K562 (cell line): ENCODE measurements around the gene BAIAP2L2. TPM values are rescaled to one million over a fixed set of nuclear protein-coding genes. Genes with fewer than 3 reads are reported as not detected.

Experiments used
- CBX1 ChIP-seq: sonication (generic); IDR thresholded peaks from 2 replicates; pipeline ENCODE4 v1.6.1; 2016; ENCODE audit warnings: antibody characterized with exemption, low read depth, mild to moderate bottlenecking
- polyA plus RNA-seq, 8 experiments: library from polyadenylated mRNA; depleted of rRNA in 4 of 8; stranded (reverse) in 5 of 8; unstranded in 3 of 8; fragments of >200 nt; fragmentation: Nextera tagmentation in 2 of 8; fragmentation: Illumina TruSeq in 1 of 8; extraction: Ambion mirVana in 2 of 8; extraction: Trizol in 1 of 8; gene quantifications; 2 replicates each; pipeline versions ENCODE4 v1.2.1 to v1.2.3, GENCODE V29; 2011 to 2014; ENCODE audit warnings: inconsistent platforms in 1 of 8, missing spikeins in 1 of 8
- total RNA-seq, 7 experiments: library from RNA; depleted of rRNA in 6 of 7; stranded (reverse); fragments of >200 nt in 6 of 7; fragmentation: Illumina TruSeq in 2 of 7; extraction: Trizol in 2 of 7; gene quantifications; 2 replicates each; pipeline versions ENCODE4 v1.2.1 to v1.2.3, GENCODE V29; 2011 to 2021; ENCODE audit warnings: low replicate concordance in 1 of 7
- TF ChIP-seq, protein P1 (sequence below): fragments of 450-650 bp; IDR thresholded peaks from 2 replicates; pipeline ENCODE4 v1.6.1; 2016; ENCODE audit warnings: mild to moderate bottlenecking, moderate library complexity
- TF ChIP-seq, protein P2 (sequence below): sonication (generic); formaldehyde crosslinking; IDR thresholded peaks from 2 replicates; pipeline ENCODE4 v1.8.0; 2022; ENCODE audit warnings: mild to moderate bottlenecking, low read depth, missing genetic modification reagents
- TF ChIP-seq, protein P3 (sequence below): sonication (generic); formaldehyde crosslinking; IDR thresholded peaks from 2 replicates; pipeline ENCODE4 v1.8.0; 2023; ENCODE audit warnings: mild to moderate bottlenecking, missing genetic modification reagents

BAIAP2L2 gene
- total and polyA plus RNA-seq, 9 of the 15 experiments (the other 6 are each of a cell fraction or from before 2014, with no cell fraction given) = 0.04 to 0.22 (median 0.07) TPM; not detected in 4

DNA sequence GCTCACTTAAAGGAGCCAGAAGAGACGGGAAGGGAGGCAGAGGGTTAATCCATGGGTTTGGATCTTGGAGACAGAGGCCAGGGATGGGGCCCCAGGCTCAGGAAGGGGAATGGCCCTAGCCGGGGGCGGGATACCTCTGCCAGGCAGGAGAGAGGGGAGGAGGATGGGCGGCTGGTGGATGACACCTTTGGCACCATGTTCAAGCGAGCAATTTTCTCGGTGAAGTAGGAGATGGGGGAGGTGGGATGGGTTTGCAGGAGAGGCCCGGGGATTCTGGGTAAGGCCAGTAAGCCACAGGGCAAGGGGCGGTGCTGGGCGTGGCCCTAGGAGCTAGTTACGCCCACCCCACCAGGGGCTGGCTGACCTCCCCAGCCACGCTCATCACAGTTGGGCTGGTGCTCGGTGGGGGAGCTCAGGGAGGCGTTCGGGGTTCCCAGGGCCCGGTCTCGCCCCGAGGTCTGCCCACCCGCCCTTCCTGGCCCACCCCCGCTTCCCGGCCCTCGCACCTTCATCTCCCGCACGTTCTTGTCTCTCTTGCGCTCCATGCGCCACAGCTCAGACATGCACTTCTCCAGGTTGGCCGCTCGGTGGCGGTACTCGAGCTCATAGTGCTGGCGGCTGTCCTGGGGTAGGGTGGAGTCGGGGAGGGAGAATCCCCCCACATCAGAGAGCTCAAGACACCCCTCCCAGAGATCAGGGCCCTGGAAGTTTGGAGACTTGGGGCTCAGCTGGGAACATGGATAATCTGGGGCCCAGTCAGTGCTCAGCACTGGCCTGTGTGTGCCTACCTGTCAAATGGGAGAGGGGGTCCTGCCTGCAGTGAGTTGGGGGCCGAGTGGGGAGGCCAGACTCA lies 12.7 kb downstream of the BAIAP2L2 start (continued):
- TF ChIP-seq, protein P1, sequence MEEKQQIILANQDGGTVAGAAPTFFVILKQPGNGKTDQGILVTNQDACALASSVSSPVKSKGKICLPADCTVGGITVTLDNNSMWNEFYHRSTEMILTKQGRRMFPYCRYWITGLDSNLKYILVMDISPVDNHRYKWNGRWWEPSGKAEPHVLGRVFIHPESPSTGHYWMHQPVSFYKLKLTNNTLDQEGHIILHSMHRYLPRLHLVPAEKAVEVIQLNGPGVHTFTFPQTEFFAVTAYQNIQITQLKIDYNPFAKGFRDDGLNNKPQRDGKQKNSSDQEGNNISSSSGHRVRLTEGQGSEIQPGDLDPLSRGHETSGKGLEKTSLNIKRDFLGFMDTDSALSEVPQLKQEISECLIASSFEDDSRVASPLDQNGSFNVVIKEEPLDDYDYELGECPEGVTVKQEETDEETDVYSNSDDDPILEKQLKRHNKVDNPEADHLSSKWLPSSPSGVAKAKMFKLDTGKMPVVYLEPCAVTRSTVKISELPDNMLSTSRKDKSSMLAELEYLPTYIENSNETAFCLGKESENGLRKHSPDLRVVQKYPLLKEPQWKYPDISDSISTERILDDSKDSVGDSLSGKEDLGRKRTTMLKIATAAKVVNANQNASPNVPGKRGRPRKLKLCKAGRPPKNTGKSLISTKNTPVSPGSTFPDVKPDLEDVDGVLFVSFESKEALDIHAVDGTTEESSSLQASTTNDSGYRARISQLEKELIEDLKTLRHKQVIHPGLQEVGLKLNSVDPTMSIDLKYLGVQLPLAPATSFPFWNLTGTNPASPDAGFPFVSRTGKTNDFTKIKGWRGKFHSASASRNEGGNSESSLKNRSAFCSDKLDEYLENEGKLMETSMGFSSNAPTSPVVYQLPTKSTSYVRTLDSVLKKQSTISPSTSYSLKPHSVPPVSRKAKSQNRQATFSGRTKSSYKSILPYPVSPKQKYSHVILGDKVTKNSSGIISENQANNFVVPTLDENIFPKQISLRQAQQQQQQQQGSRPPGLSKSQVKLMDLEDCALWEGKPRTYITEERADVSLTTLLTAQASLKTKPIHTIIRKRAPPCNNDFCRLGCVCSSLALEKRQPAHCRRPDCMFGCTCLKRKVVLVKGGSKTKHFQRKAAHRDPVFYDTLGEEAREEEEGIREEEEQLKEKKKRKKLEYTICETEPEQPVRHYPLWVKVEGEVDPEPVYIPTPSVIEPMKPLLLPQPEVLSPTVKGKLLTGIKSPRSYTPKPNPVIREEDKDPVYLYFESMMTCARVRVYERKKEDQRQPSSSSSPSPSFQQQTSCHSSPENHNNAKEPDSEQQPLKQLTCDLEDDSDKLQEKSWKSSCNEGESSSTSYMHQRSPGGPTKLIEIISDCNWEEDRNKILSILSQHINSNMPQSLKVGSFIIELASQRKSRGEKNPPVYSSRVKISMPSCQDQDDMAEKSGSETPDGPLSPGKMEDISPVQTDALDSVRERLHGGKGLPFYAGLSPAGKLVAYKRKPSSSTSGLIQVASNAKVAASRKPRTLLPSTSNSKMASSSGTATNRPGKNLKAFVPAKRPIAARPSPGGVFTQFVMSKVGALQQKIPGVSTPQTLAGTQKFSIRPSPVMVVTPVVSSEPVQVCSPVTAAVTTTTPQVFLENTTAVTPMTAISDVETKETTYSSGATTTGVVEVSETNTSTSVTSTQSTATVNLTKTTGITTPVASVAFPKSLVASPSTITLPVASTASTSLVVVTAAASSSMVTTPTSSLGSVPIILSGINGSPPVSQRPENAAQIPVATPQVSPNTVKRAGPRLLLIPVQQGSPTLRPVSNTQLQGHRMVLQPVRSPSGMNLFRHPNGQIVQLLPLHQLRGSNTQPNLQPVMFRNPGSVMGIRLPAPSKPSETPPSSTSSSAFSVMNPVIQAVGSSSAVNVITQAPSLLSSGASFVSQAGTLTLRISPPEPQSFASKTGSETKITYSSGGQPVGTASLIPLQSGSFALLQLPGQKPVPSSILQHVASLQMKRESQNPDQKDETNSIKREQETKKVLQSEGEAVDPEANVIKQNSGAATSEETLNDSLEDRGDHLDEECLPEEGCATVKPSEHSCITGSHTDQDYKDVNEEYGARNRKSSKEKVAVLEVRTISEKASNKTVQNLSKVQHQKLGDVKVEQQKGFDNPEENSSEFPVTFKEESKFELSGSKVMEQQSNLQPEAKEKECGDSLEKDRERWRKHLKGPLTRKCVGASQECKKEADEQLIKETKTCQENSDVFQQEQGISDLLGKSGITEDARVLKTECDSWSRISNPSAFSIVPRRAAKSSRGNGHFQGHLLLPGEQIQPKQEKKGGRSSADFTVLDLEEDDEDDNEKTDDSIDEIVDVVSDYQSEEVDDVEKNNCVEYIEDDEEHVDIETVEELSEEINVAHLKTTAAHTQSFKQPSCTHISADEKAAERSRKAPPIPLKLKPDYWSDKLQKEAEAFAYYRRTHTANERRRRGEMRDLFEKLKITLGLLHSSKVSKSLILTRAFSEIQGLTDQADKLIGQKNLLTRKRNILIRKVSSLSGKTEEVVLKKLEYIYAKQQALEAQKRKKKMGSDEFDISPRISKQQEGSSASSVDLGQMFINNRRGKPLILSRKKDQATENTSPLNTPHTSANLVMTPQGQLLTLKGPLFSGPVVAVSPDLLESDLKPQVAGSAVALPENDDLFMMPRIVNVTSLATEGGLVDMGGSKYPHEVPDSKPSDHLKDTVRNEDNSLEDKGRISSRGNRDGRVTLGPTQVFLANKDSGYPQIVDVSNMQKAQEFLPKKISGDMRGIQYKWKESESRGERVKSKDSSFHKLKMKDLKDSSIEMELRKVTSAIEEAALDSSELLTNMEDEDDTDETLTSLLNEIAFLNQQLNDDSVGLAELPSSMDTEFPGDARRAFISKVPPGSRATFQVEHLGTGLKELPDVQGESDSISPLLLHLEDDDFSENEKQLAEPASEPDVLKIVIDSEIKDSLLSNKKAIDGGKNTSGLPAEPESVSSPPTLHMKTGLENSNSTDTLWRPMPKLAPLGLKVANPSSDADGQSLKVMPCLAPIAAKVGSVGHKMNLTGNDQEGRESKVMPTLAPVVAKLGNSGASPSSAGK = peak; percentile 98
- TF ChIP-seq CBX1 = 0 out of 2 replicates have a peak, but pooled peaks have one; percentile 61
- TF ChIP-seq, protein P2, sequence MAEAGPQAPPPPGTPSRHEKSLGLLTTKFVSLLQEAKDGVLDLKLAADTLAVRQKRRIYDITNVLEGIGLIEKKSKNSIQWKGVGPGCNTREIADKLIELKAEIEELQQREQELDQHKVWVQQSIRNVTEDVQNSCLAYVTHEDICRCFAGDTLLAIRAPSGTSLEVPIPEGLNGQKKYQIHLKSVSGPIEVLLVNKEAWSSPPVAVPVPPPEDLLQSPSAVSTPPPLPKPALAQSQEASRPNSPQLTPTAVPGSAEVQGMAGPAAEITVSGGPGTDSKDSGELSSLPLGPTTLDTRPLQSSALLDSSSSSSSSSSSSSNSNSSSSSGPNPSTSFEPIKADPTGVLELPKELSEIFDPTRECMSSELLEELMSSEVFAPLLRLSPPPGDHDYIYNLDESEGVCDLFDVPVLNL (CRISPR knock-in tag) = no peak
- TF ChIP-seq, protein P3, sequence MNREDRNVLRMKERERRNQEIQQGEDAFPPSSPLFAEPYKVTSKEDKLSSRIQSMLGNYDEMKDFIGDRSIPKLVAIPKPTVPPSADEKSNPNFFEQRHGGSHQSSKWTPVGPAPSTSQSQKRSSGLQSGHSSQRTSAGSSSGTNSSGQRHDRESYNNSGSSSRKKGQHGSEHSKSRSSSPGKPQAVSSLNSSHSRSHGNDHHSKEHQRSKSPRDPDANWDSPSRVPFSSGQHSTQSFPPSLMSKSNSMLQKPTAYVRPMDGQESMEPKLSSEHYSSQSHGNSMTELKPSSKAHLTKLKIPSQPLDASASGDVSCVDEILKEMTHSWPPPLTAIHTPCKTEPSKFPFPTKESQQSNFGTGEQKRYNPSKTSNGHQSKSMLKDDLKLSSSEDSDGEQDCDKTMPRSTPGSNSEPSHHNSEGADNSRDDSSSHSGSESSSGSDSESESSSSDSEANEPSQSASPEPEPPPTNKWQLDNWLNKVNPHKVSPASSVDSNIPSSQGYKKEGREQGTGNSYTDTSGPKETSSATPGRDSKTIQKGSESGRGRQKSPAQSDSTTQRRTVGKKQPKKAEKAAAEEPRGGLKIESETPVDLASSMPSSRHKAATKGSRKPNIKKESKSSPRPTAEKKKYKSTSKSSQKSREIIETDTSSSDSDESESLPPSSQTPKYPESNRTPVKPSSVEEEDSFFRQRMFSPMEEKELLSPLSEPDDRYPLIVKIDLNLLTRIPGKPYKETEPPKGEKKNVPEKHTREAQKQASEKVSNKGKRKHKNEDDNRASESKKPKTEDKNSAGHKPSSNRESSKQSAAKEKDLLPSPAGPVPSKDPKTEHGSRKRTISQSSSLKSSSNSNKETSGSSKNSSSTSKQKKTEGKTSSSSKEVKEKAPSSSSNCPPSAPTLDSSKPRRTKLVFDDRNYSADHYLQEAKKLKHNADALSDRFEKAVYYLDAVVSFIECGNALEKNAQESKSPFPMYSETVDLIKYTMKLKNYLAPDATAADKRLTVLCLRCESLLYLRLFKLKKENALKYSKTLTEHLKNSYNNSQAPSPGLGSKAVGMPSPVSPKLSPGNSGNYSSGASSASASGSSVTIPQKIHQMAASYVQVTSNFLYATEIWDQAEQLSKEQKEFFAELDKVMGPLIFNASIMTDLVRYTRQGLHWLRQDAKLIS (CRISPR knock-in tag) = no peak
